Measurements from ENCODE around the gene SERINC1. TPM values are rescaled to one million over a fixed set of nuclear protein-coding genes. Genes with fewer than 3 reads are reported as not detected.
A peak's percentile ranks its signal among the peaks of the same experiment; 100 is the strongest.

Gene SERINC1
- total RNA-seq, 1 donor from 2014 or later: 230 TPM

DNA sequence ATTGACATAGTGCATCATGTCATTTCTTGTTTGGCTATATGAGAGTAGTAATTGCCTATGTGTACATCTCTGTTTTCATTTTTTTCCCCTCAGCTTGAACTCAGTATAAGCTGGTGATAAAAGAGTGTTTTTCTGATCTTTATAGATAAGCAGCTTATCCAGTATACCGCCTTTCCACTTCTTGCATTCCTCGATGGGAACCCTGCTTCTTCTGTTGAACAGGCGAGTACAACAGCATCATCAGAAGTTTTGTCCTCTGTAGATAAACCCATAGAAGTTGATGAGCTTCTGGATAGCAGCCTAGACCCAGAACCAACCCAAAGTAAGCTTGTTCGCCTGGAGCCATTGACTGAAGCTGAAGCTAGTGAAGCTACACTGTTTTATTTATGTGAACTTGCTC is 39.8 kb downstream of the SERINC1 start:
- DNase-seq: no peak

DNA sequence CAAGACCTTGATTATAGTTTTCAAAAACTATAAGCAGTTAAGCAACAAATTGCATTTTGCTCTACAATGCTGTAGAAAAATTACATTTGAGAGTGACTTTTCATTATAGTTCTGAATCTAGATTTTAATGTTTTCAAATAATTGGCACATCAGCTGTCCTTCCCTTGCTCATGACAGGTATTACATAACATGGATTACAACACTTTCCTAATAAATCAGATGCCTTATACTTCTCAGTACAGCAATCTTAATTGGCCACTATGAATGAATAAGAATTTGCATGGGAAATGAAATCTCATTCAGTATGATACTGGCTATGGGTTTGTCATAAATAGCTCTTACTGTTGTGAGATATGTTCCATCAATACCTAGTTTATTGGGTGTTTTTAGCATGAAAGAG is 42.3 kb downstream of the SERINC1 start:
- DNase-seq: no peak

DNA sequence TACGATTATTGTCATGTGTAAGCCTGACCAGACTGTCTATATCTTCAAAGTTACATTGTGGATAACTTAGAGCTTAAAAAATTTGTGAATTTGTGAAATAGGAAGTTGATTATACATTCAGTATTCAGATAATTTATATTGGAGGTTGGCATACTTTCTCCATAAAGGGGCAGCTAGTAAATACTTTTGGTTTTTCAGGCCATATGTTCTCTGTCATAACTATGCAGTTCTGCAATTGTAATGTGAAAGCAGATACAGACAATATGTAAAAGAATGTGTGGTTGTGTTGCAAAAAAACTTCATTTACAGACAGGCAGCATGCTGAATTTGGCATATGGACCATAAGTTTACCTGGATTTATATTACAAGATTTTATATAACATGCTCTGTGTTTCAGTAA is 42.8 kb downstream of the SERINC1 start:
- no peak for DNase-seq

DNA sequence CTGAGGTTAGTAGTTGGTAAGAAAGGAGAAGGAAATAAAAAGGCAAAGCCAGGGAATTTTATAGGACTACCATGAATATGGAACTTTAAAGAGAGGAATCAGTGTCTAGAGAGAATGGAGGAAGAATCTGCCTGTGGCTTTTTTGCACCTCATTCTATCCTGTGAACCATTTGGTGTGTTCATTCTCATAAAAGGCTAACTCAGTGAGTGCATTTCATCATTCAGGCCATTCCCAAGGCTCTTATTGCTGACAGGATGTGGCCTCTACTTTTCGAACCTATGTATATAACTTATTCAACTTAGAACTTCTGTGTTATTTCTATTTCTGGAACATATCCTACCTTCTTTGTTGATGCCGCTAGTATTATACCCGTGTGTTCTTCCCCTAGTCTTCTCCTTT is 45.0 kb downstream of the SERINC1 start:
- no peak for DNase-seq

DNA sequence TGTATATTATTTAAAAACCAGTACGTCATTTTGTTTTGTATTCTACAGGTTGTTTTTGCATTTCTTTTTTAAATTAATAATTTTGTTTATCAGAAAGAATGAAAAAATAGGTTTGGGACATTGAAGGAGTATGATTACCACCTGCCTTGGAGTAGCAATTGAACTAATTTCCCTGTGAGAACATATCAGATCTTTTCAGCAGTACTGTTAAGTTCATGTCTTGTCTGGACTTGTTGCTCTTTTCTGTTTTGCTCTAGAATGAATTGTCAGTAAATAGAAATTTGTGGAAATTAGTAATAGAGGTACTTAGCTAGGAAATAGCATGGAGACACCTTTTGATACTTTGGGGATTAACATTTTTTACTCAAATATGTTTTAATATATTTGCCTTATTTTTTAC is 47.9 kb downstream of the SERINC1 start:
- DNase-seq: no peak

DNA sequence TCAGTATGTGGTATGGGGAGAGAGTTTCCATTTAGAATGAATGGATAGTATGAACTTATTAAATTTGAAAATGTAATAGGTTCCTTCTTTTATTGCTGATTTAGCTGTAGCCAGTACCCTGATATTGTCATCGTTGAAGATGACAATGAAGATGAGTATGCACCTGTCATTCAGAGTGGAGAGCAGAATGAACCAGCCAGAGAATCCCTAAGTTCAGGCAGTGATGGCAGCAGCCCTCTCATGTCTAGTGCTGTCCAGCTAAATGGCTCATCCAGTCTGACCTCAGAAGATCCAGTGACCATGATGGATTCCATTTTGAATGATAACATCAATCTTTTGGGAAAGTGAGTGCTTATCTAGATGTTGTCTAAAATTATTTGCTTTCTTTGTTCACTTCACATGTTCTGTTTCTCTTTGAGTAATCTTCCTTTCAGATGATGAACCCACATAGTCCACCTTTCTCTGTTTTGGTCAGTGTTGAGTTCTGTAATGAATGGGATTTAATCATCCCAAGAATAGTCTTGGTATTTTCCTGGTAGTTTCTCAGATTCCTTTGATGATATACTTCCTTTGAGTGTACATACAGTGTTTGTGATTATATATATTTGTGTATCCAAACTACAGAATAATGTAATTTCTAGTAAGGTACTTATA is 48.9 kb downstream of the SERINC1 start:
- no peak for DNase-seq

DNA sequence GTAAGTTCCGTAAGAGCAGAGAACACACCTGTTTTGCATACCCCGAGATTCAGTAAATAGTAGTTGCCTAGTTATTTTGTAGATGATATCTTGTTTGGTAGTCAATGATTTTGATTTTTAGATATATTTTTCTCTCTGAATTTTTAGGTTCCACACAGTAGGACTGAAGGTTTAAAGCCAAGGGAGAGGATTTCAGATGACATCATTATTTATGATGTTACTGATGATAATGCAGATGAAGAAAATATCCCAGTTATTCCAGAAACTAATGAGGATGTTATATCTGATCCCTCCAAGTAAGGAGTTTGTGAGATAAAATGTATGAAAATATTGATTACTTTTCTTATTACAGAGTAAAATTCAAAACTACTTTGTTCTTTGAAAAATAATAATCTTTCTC is 49.6 kb downstream of the SERINC1 start:
- DNase-seq: no peak

DNA sequence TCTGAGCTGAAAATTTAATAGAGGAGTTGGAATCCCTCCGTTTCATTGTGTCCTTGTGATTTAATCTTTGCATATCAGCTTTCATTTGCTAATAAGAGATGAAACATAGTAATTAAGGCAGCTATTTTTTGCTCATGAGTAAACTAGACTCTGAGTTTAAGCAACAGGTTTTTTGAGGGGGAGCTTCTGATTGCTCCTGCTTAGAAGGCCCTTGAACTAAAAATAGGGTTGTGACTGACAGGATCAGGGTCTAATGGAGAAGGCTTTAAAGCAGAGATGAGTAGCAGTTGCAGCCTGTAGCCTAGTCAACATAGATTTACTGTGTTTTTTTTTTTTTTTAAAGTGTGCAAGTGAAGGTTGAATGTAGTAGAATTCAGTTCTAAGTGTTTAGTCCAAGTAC is 54.8 kb downstream of the SERINC1 start:
- no peak for DNase-seq

DNA sequence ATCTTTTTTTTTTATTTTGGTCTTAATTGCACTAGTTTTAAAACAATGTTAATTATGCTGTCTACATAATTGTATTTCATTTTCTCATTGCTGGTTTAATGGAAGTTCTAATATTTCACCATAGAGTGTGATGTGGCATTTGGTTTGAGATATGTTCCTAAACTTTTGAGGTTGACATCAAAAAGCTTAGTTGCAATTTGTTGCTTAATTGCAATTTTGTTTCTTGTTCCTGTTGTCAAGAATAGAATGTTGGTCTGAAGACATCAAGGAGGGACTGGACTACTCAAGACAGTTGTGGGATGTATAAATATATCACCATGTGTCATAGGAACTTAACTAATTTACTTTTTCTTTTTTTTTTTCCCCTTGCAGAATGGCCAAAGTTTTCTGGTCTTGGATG is 59.6 kb downstream of the SERINC1 start:
- DNase-seq: no peak

DNA sequence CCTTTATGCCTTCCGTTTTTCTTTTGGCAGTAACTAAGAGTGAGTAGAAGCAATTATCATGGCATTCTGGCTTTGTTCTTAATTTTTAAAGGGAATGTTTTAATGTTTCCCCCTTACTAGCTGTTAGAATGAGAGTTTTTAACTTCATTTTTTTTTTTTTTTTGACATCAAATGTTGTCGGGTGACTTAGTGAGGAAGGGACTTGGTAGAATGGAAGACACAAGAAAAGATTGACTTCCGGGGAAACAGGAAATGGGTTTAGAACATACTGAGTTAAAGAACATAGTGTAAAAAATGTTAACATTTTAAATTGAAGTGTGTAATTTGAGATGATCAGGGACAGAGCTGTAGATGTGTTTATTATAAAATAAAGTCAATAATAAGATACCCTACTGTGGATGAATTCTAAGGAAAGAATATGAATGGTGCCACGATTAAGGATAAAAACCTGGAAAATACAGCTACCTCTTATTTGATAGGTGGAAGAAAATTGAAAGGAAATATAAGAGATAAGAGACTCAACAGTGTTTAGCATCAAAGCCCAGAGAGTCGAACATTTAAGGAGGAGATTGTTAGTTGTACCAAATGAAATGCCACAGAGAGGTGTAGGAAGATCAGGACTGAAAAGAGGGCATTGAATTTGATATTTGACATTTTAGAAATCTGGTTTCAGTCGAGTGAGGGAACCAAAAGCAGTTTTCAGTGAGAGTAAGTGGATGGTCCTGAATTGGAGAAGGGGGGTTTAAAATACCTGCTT is 62.7 kb downstream of the SERINC1 start:
- no peak for DNase-seq

DNA sequence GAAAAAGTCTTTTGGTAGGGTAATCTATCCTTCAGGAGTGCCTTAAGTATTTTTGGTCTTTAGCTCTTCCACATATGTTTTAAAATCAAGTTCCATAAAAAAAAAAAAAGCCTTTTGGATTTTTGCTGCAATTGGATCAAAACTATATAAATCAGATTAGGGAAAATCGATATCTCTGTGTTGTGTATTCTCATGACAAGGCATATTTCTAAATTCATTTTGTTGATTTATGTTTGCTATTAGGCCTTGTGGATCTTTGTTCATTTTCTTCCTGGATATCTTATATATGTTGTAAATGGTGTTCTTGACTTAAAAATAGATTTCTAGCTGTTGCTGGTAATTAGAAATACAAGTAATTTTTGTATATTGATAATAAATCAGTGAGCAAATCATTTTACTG is 63.4 kb downstream of the SERINC1 start:
- no peak for DNase-seq

DNA sequence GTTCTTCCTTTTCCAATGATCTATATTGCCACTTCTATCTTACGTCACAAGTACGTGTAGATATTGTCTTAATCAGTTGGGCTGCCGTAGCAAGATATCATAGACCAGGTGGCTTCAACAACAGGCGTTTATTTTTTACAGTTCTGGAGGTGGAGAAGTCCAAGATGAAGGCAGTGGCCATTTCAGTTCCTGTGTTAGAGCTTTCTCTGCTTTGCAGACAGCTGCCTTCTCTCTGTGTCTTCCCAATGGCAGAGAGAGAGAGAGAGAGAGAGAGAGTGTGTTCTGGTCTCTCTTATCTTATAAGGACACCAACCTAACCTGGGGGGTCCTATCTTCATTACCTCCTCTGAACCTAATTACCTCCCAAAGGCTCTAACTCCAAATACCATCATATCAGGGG is 63.9 kb downstream of the SERINC1 start:
- DNase-seq: no peak

DNA sequence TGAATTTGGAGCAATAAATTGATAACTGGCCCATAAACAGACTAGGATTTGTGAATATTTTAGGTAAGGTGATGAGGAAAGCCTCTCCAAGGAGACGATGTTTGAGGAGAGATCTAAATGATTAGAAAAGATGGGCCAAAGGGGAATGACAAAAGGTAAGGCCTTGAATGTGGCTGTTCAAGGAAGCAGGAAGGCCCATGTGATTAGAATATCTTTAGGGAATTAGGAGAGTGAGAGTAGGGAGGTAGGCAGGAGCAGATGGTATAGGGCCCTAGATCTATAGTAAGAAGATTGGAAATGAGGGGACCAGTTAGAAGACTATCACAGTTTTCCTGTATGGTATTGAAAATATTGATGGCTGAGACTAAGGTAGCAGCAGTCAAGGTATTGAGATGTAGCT is 65.4 kb downstream of the SERINC1 start:
- no peak for DNase-seq

DNA sequence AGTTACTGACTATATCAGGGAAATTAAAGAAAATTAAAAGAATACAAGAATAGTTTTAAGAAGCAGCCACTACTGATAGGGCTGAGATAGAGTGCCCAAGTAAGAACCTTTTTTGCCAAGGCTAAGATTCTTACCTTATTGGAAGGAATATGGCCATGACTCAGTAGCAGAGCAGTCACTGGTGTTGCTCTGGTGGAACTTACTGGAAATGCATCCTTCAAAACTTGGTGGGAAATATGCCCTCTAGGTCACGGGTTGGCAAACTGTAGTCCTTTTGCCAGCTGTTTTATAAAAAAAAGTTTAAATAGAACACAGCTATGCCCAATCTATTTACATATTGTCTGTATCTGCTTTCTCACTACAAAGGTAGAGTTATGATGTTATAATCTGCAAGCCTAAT is 66.2 kb downstream of the SERINC1 start:
- DNase-seq: peak; percentile 6

DNA sequence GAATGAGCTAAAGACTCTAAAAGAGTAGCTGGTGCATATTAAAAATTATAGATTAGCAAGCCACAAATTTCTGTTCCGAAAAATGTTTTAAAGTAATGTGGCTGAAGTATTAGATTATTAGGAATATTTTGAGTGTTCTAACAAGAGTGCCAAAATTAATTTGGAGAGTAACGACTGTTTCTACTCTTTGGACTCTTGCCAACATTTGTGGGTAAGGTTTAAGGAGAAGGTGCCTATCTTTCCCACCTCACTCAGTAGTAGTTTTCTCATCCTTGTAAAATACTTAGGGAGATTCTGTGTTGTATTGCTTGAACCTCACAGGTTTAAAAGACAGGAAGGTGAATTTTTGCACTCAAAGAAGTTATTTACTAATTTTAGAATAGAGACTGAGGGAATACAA is 67.2 kb downstream of the SERINC1 start:
- DNase-seq: no peak

DNA sequence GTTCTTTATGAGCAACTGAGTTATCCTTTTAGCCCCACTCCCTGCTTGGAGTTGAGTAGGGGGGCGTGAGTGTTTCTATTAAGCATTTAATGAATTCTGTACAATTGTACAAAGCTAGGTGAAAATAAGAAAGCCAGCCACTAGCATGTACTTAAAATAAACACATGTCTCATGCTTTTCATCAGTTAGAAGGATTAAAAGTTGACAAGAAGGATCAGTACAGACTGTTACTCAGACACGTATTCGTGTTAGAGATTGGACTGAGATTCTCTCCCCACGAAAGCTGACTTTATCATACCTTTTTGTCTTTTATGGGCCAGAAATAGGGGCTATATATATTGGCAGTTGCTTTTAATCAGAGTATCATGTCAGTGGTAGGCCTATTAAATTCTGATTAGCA is 70.5 kb downstream of the SERINC1 start:
- DNase-seq: no peak

DNA sequence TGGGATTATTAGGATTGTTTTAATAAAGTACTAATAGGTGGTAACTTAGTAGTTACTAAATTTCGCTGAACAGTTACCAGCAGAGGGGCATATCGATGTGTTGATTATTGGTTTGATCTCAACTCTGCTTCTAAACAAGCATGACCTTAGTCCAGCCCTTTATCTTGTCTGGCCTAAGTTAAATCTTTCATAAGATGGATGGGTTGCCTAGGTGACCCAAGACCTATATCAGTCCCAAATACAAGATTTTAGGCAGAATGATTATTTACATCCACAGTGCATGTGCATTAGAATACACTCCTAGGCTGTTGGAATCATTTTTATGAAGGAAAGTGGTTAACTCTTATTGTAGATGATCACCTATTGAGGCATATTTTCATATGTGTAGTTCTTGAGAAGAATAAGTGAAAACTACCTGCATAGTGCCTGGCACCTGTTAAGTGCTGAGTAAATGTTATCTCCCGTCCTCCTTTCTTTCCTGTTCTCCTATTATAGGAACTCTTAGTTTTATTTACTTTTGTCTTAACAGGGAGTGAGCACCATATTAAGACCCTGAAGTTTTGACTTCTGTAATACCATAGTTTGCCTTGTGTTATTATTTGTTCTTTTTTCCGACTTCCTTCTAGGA is 71.0 kb downstream of the SERINC1 start:
- peak; percentile 5 for DNase-seq

DNA sequence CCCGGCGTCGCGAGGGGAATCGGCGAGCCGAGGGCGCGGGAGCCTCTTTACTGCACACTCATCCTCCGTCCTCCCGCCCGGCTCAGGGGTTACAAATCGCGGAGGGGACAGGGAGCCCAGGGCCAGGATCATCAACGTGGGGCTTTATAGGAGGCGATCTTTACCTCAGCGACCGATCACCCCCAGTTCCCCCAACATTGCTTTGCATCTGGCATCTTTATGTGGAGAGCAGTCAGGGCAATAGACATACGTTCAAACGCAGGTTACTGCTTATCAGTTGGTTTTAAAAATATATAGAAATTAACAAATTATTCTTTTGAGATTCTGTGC is 71.5 kb downstream of the SERINC1 start:
- no peak for DNase-seq

DNA sequence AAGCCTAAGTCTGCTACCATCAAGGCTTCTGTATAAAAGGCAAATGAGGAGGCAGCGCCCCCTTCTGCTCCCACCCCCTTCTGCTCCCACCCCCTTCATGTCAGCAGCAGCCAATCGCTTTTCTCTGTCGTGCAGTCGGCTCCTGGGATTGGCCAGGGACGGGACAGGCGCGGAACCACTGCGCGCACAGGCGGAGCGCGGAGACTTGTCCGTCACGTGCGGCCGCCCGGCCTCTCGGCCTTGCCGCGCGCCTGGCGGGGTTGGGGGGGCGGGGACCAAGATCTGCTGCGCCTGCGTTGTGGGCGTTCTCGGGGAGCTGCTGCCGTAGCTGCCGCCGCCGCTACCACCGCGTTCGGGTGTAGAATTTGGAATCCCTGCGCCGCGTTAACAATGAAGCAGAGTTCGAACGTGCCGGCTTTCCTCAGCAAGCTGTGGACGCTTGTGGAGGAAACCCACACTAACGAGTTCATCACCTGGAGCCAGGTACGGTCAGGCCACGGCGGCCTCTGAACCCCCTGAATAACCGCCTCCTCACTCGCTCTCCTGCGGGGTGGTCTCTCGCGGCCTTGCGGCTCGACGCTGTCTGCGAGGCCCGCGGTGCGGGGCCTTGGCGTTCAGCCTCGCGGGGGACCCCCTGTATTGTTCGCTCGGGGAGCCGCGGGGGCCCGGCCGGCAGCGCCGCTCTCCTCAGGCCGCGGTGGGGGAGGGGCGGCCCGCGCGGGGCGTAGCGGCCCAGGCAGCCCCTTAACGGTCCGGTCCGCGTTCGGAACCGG is 72.1 kb downstream of the SERINC1 start, which contains the start of gene HSF2:
Gene HSF2 (plus strand): TSS at position 305 of the 773 bp plus-strand sequence. CDS start 86 bp downstream, at position 391.
- peak; percentile 99 for DNase-seq

DNA sequence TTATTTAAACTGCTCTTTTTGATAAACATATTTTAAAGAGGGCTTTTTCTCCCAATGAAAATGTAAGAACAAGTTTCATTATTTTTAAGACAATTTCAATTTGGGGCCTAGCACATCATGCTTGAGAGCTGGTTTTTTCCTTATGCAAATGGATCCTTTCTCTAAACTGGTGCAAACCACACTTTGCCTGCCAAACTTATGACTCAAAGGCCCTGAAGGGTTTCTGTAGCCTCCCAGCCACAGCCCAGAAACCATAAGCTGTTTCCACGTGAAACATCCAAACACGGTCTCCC is 72.6 kb downstream of the SERINC1 start:
- DNase-seq: no peak

DNA sequence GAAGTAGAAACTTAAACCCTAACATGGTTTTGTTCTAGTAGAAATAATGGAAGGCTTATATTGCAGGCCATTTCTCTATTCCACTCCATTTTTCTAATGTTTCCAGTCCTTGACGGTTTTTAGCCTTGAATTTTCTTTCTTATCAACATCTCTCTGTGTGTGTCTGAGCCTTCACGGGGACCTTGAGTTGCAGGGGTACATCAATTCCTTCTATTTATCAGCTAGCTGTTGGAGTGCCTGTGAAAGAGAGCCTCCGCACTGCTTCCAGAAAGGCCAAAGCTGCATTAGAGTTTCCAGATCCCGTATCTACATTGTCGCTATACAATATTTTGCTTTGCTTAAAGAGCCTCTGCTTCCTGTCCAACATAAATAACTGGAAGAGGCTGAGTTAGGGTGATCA is 77.6 kb downstream of the SERINC1 start:
- no peak for DNase-seq

DNA sequence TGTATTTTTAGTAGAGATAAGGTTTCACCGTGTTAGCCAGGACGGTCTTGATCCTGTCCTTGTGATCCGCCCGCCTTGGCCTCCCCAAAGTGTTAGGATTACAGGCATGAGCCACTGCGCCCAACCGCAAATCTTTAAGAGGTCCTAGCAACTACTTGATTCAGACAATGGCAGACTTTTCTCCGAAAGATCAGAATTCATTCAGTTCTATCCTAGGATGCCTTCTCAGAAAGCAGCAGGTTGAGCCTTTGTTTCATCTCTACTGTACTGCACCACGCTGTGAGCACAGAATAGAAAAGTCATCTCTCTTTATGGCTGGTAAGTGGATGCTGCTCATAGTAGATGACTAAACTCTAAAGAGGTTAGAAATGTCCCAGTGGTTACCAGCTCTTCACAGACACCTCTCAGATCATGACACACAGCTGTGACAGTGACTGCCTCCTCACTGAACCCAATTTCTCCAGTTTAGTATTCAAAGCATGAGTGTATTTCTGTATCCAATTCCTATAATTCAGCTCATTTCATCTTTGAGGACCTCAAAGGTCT is 78.2 kb downstream of the SERINC1 start:
- no peak for DNase-seq
